GM19239 (cell line): ENCODE measurements around the gene ATP6V1B1.
"Not testable (repeated sequence)": the region's sequence is repeated elsewhere in the genome, so short reads cannot be mapped to it uniquely, and the experiment has no call there.

ENCODE experiments used
- DNase-seq: peaks from one replicate; pipeline ENCODE4 v3.0.0; 2011; ENCODE audit warnings: low spot score; ENCODE audit not compliant: insufficient read length
- FAIRE-seq: peaks from 2 replicates; lab custom pipeline; 2011; peaks lifted over from hg19 to GRCh38; lab: Jason Lieb, UNC

Gene ATP6V1B1

GRCh38 chr2:71000780-71001591, 65.3 kb downstream of the ATP6V1B1 start:
- FAIRE-seq = peak; percentile 90
- peak; percentile 81 for DNase-seq

- FAIRE-seq (no peak), DNase-seq (no peak)
Measured at GRCh38 chr2:71001592-71001927, 65.9 kb downstream of the ATP6V1B1 start.

- no peak for FAIRE-seq
- DNase-seq = no peak
Measured at GRCh38 chr2:71001981-71002570, 66.4 kb downstream of the ATP6V1B1 start.

- DNase-seq (no peak), FAIRE-seq (no peak)
Measured at GRCh38 chr2:71003396-71003795, 67.7 kb downstream of the ATP6V1B1 start.

GRCh38 chr2:71003966-71004755, 68.5 kb downstream of the ATP6V1B1 start:
- no peak for FAIRE-seq
- DNase-seq = no peak

- FAIRE-seq = no peak
Measured at GRCh38 chr2:71004857-71005256, 69.2 kb downstream of the ATP6V1B1 start.

GRCh38 chr2:71005271-71006202, 69.8 kb downstream of the ATP6V1B1 start:
- no peak for DNase-seq

More at GRCh38 chr2:71004857-71005256, 69.2 kb downstream of the ATP6V1B1 start:
- DNase-seq = no peak

GRCh38 chr2:71006323-71006722, 70.6 kb downstream of the ATP6V1B1 start:
- no peak for FAIRE-seq
- no peak for DNase-seq

More at GRCh38 chr2:71005271-71006202, 69.8 kb downstream of the ATP6V1B1 start:
- FAIRE-seq = no peak

GRCh38 chr2:71006955-71007799, 71.5 kb downstream of the ATP6V1B1 start:
- FAIRE-seq (no peak), DNase-seq (no peak)

GRCh38 chr2:71008342-71008741, 72.6 kb downstream of the ATP6V1B1 start:
- no peak for FAIRE-seq

GRCh38 chr2:71011786-71012185, 76.1 kb downstream of the ATP6V1B1 start:
- not testable (repeated sequence) for DNase-seq, FAIRE-seq

More at GRCh38 chr2:71008342-71008741, 72.6 kb downstream of the ATP6V1B1 start:
- DNase-seq = no peak
